Measurements from ENCODE around the gene ZNF136. TPM values are rescaled to one million over a fixed set of nuclear protein-coding genes. Genes with fewer than 3 reads are reported as not detected.
A peak's percentile ranks its signal among the peaks of the same experiment; 100 is the strongest.

ZNF136 gene
- total RNA-seq (2014; rRNA removed; shearing (Covaris generic)): 3.8 and 7.2 TPM in 2 replicates

DNA sequence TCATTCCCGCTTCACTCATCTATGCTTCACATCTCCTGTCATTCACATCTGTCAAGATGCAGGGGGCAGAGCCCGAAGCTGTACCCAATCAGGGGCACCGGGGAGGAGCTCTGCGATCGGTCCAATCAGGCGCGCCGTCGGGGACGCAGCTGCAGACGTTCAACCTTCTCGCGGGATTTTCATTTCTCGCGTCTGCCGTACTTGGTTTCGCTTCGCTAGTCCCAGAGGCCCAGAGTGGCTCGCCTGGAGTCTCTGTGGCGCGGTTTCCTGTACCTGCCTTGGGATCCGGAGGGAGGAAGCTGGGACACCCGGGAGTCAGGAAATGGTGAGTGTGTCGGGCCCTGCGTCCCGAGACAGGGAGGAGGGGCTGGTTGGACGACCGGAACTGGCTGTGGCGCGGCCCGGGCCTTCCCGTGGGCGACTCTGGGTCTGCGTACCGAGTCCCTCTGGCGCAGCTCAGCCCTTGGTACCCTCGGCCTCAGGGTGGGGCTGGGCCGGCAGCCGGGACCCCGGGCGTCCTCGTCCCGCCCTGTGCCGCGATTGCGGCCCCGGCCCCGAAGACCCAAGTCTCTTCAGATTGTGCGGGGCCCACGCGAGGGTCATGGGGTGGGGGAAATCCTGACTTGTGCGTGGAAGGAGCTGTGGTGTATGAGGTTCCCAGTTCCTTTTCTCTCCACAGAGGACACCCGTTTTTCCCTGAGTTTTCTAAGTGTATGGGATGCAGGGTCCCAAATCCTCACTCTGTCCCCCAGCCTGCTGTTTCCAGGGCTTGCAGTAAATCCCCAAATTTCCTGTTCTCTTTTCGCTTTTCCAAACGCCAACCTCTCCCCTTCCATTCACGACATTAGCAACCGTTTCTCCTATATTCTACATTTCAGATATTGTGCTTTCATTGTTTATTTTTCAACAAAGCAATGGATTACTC is at the start of gene ZNF136:
Gene ZNF136 (plus strand): TSS at position 215 of the 925 bp plus-strand sequence. CDS start 108 bp downstream, at position 323.
- H3K27ac ChIP-seq: peak within 1 kb of the TSS; percentile 87
- H3K36me3 ChIP-seq: peaks cover 20% of the 10 kb centered on the region
- H3K9me3 ChIP-seq (replicated peaks): no peaks in the 10 kb centered on the region
- peaks cover 7% of the 10 kb centered on the region for H3K4me1 ChIP-seq (replicated peaks)
- DNase-seq (ENCODE audit: low read depth in 1 of 2, low spot score in 2 of 2): peak; percentile 85 to 94
- no peaks in the 10 kb centered on the region for H3K27me3 ChIP-seq (replicated peaks)
- H3K4me3 ChIP-seq: peak within 1 kb of the TSS; percentile 86

DNA sequence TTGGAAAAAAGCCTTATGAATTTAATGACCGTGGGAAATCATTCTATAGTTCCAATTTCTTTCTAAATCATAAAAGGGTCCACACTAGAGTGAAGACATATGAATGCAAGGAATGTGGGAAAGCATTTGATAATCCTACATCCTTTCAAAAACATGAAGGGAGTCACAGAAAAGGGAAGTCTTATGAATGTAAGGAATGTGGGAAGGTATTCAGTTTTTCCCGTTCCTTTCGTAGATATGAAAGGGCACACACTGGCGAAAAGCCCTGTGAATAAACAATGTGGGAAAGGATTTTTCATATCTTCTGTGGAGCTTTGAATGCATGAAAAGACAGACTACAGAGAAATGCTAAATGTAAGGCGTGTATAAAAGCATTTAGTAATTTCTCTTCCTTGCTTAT is 49.8 kb upstream of the ZNF136 start:
- H3K4me3 ChIP-seq: no peak overlapping the region
- DNase-seq (ENCODE audit: low read depth in 1 of 2, low spot score in 2 of 2): no peak
- H3K9me3 ChIP-seq (replicated peaks): peaks cover 18% of the 10 kb centered on the region
- H3K27me3 ChIP-seq (replicated peaks): no peaks in the 10 kb centered on the region
- H3K27ac ChIP-seq: peak overlapping the region; percentile 49; the same call in 1 of the 2 replicates
- no peaks in the 10 kb centered on the region for H3K4me1 ChIP-seq (replicated peaks)
- H3K36me3 ChIP-seq: peaks cover 9% of the 10 kb centered on the region; the same call in 1 of the 2 replicates

DNA sequence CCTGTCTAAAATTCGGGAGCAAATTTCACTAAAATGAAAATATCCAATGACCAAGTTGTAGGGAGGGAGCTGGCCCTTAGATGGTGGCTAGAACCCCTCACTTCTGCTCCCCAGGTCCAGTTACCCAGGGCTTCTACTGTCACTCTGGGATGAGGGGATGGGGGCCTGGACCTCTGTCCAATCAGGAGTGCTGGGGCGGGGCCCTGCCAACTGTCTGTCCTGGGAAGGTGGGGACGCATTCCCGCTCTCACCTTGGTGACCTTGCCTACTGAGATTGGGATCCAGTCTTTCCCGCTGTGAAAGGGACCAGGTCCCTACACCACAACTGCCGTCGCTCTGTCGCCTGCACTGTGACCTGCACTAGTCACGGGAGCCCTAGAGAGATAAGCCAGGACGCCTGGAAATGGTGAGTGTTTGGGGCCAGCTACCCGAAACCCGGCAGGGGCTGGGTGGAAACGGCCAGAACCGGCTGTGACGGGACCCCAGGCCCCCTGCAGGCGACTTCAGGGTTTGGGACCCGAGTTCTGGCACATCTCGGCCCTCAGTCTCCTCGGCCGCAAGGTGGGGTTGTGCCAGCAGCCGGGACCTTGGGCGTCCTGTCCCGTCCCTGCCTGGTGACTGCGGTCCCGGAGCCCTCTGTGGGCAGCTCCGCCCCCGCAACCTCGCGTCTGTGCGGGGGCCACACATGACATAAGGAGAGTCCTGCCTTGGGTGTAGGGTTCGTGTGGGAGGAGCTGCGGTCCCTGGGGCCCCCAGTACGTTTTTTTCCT is 45.5 kb upstream of the ZNF136 start:
- Histone ChIP-seq H3K4me1 (replicated peaks) (no peaks in the 10 kb centered on the region), H3K4me3 (no peak overlapping the region), H3K27me3 (replicated peaks) (no peaks in the 10 kb centered on the region), H3K27ac (no peak overlapping the region), H3K9me3 (replicated peaks) (peaks cover 12% of the 10 kb centered on the region), H3K36me3 (no peaks in the 10 kb centered on the region)
- DNase-seq (ENCODE audit: low read depth in 1 of 2, low spot score in 2 of 2): no peak

DNA sequence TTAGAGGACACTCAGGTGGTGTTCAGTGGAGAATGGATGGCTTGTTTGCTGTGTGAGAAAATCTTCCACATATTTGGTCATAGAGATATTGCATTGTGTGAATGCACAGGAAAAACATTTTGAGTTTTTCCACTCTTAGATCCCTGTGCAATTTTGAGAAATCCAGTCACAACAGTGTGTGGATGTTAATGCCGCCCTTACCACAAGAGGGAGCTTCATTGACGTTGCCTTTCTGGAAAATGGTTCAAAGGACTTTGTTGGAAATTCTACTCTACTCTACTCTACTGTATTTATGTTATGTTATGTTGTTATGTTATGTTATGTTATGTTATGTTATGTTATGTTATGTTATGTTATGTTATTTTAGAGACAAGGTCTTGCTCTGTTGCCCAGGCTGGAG is 36.2 kb upstream of the ZNF136 start:
- H3K27ac ChIP-seq: no peak overlapping the region
- H3K4me1 ChIP-seq (replicated peaks): no peaks in the 10 kb centered on the region
- DNase-seq (ENCODE audit: low read depth in 1 of 2, low spot score in 2 of 2): no peak
- H3K4me3 ChIP-seq: no peak overlapping the region
- no peaks in the 10 kb centered on the region for H3K27me3 ChIP-seq (replicated peaks)
- H3K9me3 ChIP-seq (replicated peaks): peaks cover 31% of the 10 kb centered on the region
- peaks cover 13% of the 10 kb centered on the region for H3K36me3 ChIP-seq

DNA sequence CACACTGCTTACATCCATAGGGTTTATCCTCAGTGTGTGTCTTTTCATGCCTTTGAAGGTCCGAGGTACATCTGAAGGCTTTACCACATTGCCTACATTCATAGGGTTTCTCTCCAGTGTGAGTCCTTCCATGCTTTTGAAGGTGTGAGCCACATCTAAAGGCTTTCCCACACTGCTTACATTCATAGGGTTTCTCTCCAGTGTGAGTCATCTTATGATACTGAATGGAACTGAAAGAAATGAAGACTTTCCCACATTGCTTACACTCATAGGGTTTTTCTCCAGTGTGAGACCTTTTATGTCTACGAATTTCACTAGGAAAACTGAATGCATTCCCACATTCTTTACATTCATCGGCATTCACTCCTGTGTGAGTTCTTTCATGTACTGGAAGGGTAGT is 29.8 kb upstream of the ZNF136 start:
- no peak overlapping the region for H3K27ac ChIP-seq
- H3K27me3 ChIP-seq (replicated peaks): no peaks in the 10 kb centered on the region
- DNase-seq (ENCODE audit: low read depth in 1 of 2, low spot score in 2 of 2): no peak
- peaks cover 74% of the 10 kb centered on the region for H3K36me3 ChIP-seq
- H3K9me3 ChIP-seq (replicated peaks): peaks cover 35% of the 10 kb centered on the region
- no peak overlapping the region for H3K4me3 ChIP-seq
- H3K4me1 ChIP-seq (replicated peaks): no peaks in the 10 kb centered on the region

DNA sequence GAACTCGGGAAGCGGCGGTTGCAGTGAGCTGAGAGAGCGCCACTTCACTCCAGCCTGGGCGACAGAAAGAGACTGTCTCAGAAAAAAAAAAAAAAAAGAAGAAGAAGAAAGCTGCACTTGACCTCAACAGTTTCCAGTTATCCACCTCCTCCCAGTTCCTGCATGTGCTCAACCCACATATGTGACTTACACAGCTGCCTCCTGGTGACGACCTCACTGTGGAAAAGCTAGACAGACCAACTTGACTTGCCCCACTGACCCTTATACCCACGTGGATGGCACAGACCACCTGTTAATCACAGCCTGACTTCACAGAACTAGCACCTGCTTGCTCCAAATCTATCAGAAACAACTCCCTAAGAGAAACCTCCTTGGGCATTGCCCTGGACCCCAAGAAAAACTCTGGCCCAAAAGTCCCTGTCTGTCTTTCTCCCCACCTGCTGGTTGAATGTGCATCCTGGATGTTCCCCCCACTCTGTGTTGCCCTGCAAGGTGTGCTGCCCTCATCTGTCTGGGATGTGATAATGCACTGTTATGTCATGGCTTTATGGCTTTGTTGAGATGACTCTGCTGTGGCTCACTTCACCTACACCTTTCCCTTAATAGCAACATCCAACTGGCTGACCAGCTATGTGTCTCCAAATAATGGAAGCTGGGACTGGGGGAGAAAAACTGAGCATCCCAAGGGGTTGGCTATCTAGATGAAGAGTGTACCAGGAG is 25.5 kb upstream of the ZNF136 start:
- H3K9me3 ChIP-seq (replicated peaks): peaks cover 16% of the 10 kb centered on the region
- no peaks in the 10 kb centered on the region for H3K27me3 ChIP-seq (replicated peaks)
- H3K4me3 ChIP-seq: no peak overlapping the region
- H3K27ac ChIP-seq: no peak overlapping the region
- DNase-seq (ENCODE audit: low read depth in 1 of 2, low spot score in 2 of 2): no peak
- peaks cover 12% of the 10 kb centered on the region for H3K4me1 ChIP-seq (replicated peaks)
- peaks cover 66% of the 10 kb centered on the region for H3K36me3 ChIP-seq

DNA sequence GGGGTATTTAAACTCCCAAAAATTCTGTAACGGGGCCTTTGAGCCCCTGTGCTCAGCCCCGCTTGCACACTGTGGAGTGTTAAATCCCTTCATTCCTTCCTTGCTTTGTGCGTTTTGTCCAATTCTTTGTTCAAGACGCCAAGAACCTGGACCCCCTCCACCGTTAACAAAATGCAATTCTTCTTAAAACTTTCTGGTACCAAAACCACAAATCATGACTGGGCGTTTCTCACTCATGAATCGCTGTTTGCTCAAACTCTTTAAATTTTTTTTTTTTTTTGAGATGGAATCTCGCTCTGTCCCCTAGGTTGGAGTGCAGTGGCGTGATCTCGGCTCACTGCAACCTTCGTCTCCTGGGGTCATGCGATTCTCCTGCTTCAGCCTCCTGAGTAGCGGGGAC is 23.6 kb upstream of the ZNF136 start:
- Histone ChIP-seq H3K27ac (peak overlapping the region; percentile 70; the same call in 1 of the 2 replicates), H3K9me3 (replicated peaks) (no peaks in the 10 kb centered on the region; the same call in 1 of the 2 replicates), H3K36me3 (peaks cover 55% of the 10 kb centered on the region), H3K4me1 (replicated peaks) (peaks cover 12% of the 10 kb centered on the region), H3K27me3 (replicated peaks) (no peaks in the 10 kb centered on the region), H3K4me3 (peak overlapping the region; percentile 60)
- DNase-seq (ENCODE audit: low read depth in 1 of 2, low spot score in 2 of 2): no peak

DNA sequence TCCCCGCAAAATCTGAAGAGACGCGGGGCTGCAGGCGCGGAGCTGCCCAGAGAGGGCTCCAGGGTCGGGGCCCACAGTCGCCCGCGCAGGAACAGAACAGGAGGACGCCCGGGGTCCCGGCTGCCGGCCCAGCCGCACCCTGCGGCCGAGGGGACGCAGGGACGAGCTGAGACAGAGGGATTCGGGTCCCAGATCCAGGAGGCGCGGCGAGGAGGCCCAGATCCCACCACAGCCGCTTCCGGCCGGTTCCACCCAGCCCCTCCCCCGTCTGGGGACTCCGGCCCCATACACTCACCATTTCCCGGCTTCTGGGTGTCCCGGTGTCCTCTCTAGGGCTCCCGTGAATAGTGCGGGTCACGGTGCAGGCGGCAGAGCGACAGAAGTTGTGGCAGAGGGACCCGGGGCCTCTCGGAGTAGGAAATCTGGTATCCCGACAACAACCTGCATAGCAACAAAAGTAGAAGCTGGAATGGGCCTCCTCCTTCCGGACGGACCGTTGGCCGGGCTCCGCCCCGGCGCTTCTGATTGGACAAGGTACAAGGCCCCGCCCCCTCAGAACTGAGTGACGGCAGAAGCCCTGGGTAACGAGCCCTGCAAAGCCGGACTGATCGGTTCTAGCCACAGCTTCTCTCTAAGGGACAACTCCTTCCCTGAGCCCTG is 22.9 kb upstream of the ZNF136 start, which contains the start of gene ZNF20:
Gene ZNF20 (minus strand): TSS at position 466 of the 660 bp plus-strand sequence. CDS start 168 bp downstream, at position 298.
- no peaks in the 10 kb centered on the region for H3K27me3 ChIP-seq (replicated peaks)
- peaks cover 4% of the 10 kb centered on the region; the same call in 1 of the 2 replicates for H3K9me3 ChIP-seq (replicated peaks)
- peak within 1 kb of the TSS; percentile 70 for H3K27ac ChIP-seq
- peak within 1 kb of the TSS; percentile 60 for H3K4me3 ChIP-seq
- H3K36me3 ChIP-seq: peaks cover 54% of the 10 kb centered on the region
- H3K4me1 ChIP-seq (replicated peaks): peaks cover 12% of the 10 kb centered on the region
- peak; percentile 94 to 95 for DNase-seq (ENCODE audit: low read depth in 1 of 2, low spot score in 2 of 2)

DNA sequence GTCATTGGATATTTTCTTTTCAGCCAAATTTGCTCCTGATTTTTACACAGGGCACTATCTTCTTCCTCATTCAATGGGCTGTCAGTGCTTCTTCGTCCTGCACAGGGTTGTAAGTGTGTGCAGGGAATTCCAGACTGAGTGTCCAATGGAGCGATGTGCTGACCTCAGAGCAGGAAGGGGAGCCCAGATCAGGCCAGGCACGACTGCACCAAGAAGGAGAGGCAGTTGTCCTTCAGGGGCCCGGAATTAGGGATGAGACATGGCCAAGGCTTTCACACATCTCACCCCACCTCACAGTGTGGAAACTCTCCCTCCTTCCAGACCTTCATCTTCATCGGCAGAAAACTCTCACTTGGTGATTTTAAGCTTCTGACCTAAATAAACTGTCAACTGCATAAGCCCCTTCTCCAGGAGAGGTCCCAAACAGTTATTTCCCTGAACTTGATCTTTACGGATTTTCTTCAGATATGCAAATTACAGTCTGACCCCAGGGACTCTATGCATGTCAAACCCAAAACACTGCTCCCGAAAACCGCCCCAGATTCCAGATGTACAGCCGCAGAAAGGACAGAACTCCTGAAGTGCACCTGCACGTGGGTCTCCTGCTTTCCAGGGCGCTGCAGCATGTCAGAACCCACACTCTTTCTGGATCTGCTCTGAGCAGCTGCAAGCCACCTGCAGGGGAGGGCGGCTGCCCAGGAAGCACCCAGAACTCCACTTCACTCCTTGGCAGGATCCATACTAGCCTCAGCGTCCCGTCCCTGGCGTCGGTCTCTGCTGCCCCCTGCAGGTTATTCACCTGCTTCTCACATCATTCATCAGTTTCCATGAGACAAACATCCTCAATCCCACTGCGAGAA is 22.1 kb upstream of the ZNF136 start:
- peak; percentile 50 to 77 for DNase-seq (ENCODE audit: low read depth in 1 of 2, low spot score in 2 of 2)
- no peaks in the 10 kb centered on the region for H3K27me3 ChIP-seq (replicated peaks)
- H3K9me3 ChIP-seq (replicated peaks): peaks cover 9% of the 10 kb centered on the region; the same call in 1 of the 2 replicates
- peak overlapping the region; percentile 60 for H3K4me3 ChIP-seq
- H3K27ac ChIP-seq: no peak overlapping the region
- peaks cover 12% of the 10 kb centered on the region for H3K4me1 ChIP-seq (replicated peaks)
- peaks cover 54% of the 10 kb centered on the region for H3K36me3 ChIP-seq

DNA sequence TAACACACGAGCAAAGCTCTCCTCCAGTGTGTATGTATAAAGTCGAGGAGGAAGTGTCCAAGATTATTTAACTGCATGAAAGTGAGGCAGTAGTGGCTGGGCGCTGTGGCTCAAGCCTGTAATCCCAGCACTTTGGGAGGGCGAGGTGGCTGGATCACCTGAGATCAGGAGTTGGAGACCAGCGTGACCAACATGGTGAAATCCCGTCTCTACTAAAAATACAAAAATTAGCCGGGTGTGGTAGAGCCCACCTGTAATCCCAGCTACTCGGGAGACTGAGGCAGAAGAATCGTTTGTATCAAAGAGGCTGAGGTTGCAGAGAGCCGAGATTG is 21.5 kb upstream of the ZNF136 start:
- peaks cover 54% of the 10 kb centered on the region for H3K36me3 ChIP-seq
- peaks cover 12% of the 10 kb centered on the region; the same call in 1 of the 2 replicates for H3K9me3 ChIP-seq (replicated peaks)
- no peak overlapping the region for H3K4me3 ChIP-seq
- H3K4me1 ChIP-seq (replicated peaks): peaks cover 12% of the 10 kb centered on the region
- H3K27me3 ChIP-seq (replicated peaks): no peaks in the 10 kb centered on the region
- no peak overlapping the region for H3K27ac ChIP-seq
- DNase-seq (ENCODE audit: low read depth in 1 of 2, low spot score in 2 of 2): no peak

DNA sequence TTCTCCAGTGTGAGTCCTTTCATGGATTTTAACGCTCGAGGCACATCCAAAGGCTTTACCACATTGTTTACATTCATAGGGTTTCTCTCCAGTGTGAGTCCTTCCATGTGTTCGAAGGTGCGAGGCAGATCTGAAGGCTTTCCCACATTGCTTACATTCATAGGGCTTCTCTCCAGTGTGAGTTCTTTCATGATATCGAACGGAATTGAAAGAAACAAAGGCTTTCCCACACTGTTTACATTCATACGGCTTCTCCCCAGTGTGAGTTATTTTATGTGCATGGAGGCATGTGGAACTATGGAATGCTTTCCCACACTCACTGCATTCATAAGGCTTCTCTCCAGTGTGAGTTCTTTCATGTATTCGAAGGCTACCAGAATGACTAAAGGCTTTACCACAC is 17.5 kb upstream of the ZNF136 start:
- Histone ChIP-seq H3K27ac (no peak overlapping the region), H3K4me3 (no peak overlapping the region), H3K36me3 (peaks cover 66% of the 10 kb centered on the region), H3K4me1 (replicated peaks) (peaks cover 6% of the 10 kb centered on the region; the same call in 1 of the 2 replicates), H3K9me3 (replicated peaks) (peaks cover 22% of the 10 kb centered on the region), H3K27me3 (replicated peaks) (no peaks in the 10 kb centered on the region)
- no peak for DNase-seq (ENCODE audit: low read depth in 1 of 2, low spot score in 2 of 2)

DNA sequence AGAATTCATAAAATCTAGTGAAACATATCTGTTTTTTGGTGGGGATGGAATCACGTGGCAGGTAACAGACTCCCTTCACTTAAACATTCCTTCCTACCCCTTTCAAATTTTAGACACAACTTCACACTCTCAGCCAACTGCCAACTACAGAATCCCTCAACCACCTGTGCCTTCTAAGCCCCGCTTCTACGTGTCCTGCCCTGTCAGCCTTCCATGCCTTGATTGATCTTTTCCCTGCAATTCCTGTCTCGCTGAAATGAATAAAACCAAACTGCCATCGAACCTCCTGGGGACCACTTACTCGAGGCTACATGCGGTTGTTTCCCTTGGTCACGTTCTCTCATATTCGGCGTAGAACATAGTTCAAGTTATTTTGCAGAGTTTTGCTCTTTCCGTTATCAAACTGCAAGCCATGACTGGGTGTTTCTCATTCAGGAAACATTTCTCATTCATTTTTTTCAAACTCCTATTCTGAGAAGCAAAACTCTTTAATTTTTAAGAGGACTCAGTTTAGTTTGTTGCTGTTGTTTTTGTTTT is 7.5 kb upstream of the ZNF136 start:
- Histone ChIP-seq H3K4me3 (peak overlapping the region; percentile 64), H3K27ac (no peak overlapping the region), H3K36me3 (peaks cover 41% of the 10 kb centered on the region), H3K4me1 (replicated peaks) (peaks cover 3% of the 10 kb centered on the region; the same call in 1 of the 2 replicates), H3K27me3 (replicated peaks) (no peaks in the 10 kb centered on the region), H3K9me3 (replicated peaks) (peaks cover 7% of the 10 kb centered on the region)
- DNase-seq (ENCODE audit: low read depth in 1 of 2, low spot score in 2 of 2): no peak

Data from SJSA1 (cell line).